Cardiac muscle cell (in vitro differentiated cells and primary cell): Measurements from ENCODE around the gene ATP2C1. TPM values are rescaled to one million over a fixed set of nuclear protein-coding genes. Genes with fewer than 3 reads are reported as not detected.

Experiments used
- DNase-seq, 2 donors: peaks; one replicate each; pipeline versions ENCODE4 v3.0.0 to v3.0.0-alpha.2; 2010 to 2017; ENCODE audit warnings: low read depth in 1 of 2, low spot score in 1 of 2
- H3K27ac ChIP-seq: fragments of 200-600 bp; sonication (generic); 2 replicates; pipeline ENCODE4 v1.5.1; 2016
- H3K27me3 ChIP-seq: fragments of 200-600 bp; sonication (generic); 2 replicates; pipeline ENCODE4 v1.6.0; 2016; ENCODE audit warnings: control low read depth
- H3K36me3 ChIP-seq: fragments of 200-600 bp; sonication (generic); 2 replicates; pipeline ENCODE4 v1.5.1; 2016; ENCODE audit warnings: control low read depth
- H3K4me1 ChIP-seq: fragments of 200-600 bp; sonication (generic); 2 replicates; pipeline ENCODE4 v1.8.1; 2017; ENCODE audit warnings: low read depth, mild to moderate bottlenecking, mixed run types
- H3K4me3 ChIP-seq: fragments of 200-600 bp; sonication (generic); 2 replicates; pipeline ENCODE4 v1.5.1; 2016; ENCODE audit warnings: mild to moderate bottlenecking
- H3K9me3 ChIP-seq: fragments of 200-600 bp; sonication (generic); 2 replicates; pipeline ENCODE4 v1.5.1; 2017; ENCODE audit warnings: low read depth, mild to moderate bottlenecking, control low read depth
- CTCF ChIP-seq: IDR thresholded peaks from 2 replicates; pipeline ENCODE4 v1.5.1; 2012; ENCODE audit warnings: low read depth, mild to moderate bottlenecking, low read length
- polyA plus RNA-seq: library from polyadenylated mRNA; unstranded; fragments of >200 nt; fragmentation: Nextera tagmentation; extraction: Ambion mirVana; gene quantifications from 2 replicates; pipeline ENCODE4 v1.2.1, GENCODE V29; 2016
- total RNA-seq: library from RNA; depleted of rRNA; stranded (reverse); fragments of >200 nt; gene quantifications from 2 replicates; pipeline ENCODE4 v1.2.3, GENCODE V29; 2016

Gene ATP2C1
- total and polyA plus RNA-seq, 2 experiments from 2014 or later, result 31.4 to 32.9 TPM

- Histone ChIP-seq H3K36me3 (no peaks in the 10 kb centered on the region), H3K27ac (no peak overlapping the region), H3K4me3 (no peak overlapping the region), H3K27me3 (no peaks in the 10 kb centered on the region), H3K9me3 (no peaks in the 10 kb centered on the region), H3K4me1 (no peaks in the 10 kb centered on the region)
- DNase-seq, result no peak
- no peak for TF ChIP-seq CTCF
Observed at GRCh38 chr3:130865489-130865888, 28.4 kb upstream of the ATP2C1 start.

- no peak for DNase-seq
- Histone ChIP-seq H3K4me1 (no peaks in the 10 kb centered on the region), H3K9me3 (no peaks in the 10 kb centered on the region), H3K4me3 (no peak overlapping the region), H3K27ac (no peak overlapping the region), H3K36me3 (no peaks in the 10 kb centered on the region), H3K27me3 (no peaks in the 10 kb centered on the region)
- TF ChIP-seq CTCF, result no peak
Observed at GRCh38 chr3:130866327-130866726, 27.6 kb upstream of the ATP2C1 start.

GRCh38 chr3:130870423-130870822 lies 23.5 kb upstream of the ATP2C1 start:
- no peak for DNase-seq
- no peak overlapping the region for H3K4me3 ChIP-seq
- H3K9me3 ChIP-seq, result no peaks in the 10 kb centered on the region
- TF ChIP-seq CTCF, result no peak
- H3K27ac ChIP-seq, result no peak overlapping the region
- H3K36me3 ChIP-seq, result no peaks in the 10 kb centered on the region
- no peaks in the 10 kb centered on the region for H3K27me3 ChIP-seq
- no peaks in the 10 kb centered on the region for H3K4me1 ChIP-seq

GRCh38 chr3:130876594-130876993 lies 17.3 kb upstream of the ATP2C1 start:
- Histone ChIP-seq H3K9me3 (no peaks in the 10 kb centered on the region), H3K4me3 (no peak overlapping the region), H3K27me3 (no peaks in the 10 kb centered on the region), H3K4me1 (no peaks in the 10 kb centered on the region), H3K27ac (no peak overlapping the region), H3K36me3 (no peaks in the 10 kb centered on the region)
- no peak for TF ChIP-seq CTCF
- no peak for DNase-seq

- Histone ChIP-seq H3K9me3 (no peaks in the 10 kb centered on the region), H3K27ac (no peak overlapping the region), H3K4me1 (no peaks in the 10 kb centered on the region), H3K27me3 (no peaks in the 10 kb centered on the region), H3K36me3 (no peaks in the 10 kb centered on the region), H3K4me3 (no peak overlapping the region)
- no peak for TF ChIP-seq CTCF
- no peak for DNase-seq
Observed at GRCh38 chr3:130878464-130878863, 15.4 kb upstream of the ATP2C1 start.

GRCh38 chr3:130889416-130889946 lies 4.4 kb upstream of the ATP2C1 start:
- no peak overlapping the region for H3K4me3 ChIP-seq
- no peaks in the 10 kb centered on the region for H3K9me3 ChIP-seq
- no peaks in the 10 kb centered on the region for H3K36me3 ChIP-seq
- DNase-seq, result no peak
- H3K27me3 ChIP-seq, result no peaks in the 10 kb centered on the region
- no peak overlapping the region for H3K27ac ChIP-seq
- TF ChIP-seq CTCF, result no peak
- H3K4me1 ChIP-seq, result no peaks in the 10 kb centered on the region
